Measurements from ENCODE around the gene TLE3.
"Not testable (repeated sequence)": the region's sequence is repeated elsewhere in the genome, so short reads cannot be mapped to it uniquely, and the experiment has no call there.

The TLE3 gene

GRCh38 chr15:70125605-70126004, 27.9 kb upstream of the TLE3 start:
- DNase-seq, result peak; percentile 60 to 63

- peak; percentile 42 to 53 for DNase-seq
These were observed 24.0 kb upstream of the TLE3 start for GRCh38 chr15:70121624-70122302.

GRCh38 chr15:70120958-70121623, 23.4 kb upstream of the TLE3 start:
- peak; percentile 23 to 53 for DNase-seq

- DNase-seq, result no peak
These were observed 22.3 kb upstream of the TLE3 start for GRCh38 chr15:70119911-70120508.

GRCh38 chr15:70118599-70118998, 20.9 kb upstream of the TLE3 start:
- DNase-seq, result no peak

GRCh38 chr15:70116317-70116716, 18.6 kb upstream of the TLE3 start:
- no peak for DNase-seq

GRCh38 chr15:70114221-70114620, 16.5 kb upstream of the TLE3 start:
- no peak for DNase-seq

GRCh38 chr15:70113304-70113700, 15.6 kb upstream of the TLE3 start:
- no peak for DNase-seq

- not testable (repeated sequence) for DNase-seq
These were observed 15.0 kb upstream of the TLE3 start for GRCh38 chr15:70112572-70113303.

GRCh38 chr15:70112074-70112395, 14.3 kb upstream of the TLE3 start:
- DNase-seq, result no peak

GRCh38 chr15:70111203-70112073, 13.7 kb upstream of the TLE3 start:
- DNase-seq, result peak; percentile 96 to 98

GRCh38 chr15:70109978-70110377, 12.3 kb upstream of the TLE3 start:
- DNase-seq, result no peak

GRCh38 chr15:70109531-70109930, 11.8 kb upstream of the TLE3 start:
- no peak for DNase-seq

GRCh38 chr15:70103880-70104626, 6.3 kb upstream of the TLE3 start:
- no peak for DNase-seq

GRCh38 chr15:70102827-70103226, 5.1 kb upstream of the TLE3 start:
- no peak for DNase-seq

- DNase-seq, result peak; percentile 93 to 95
These were observed 3.9 kb upstream of the TLE3 start for GRCh38 chr15:70101459-70102113.

GRCh38 chr15:70100474-70101341, 3.0 kb upstream of the TLE3 start:
- peak; percentile 66 to 73 for DNase-seq

GRCh38 chr15:70099967-70100473, 2.3 kb upstream of the TLE3 start:
- peak; percentile 68 to 71 for DNase-seq

GRCh38 chr15:70099167-70099966, 1.6 kb upstream of the TLE3 start:
- peak; percentile 100 for DNase-seq

All from NCI-H524 (cell line).